GM19023 (cell line): ENCODE measurements around the gene NARS2.
"Not testable (repeated sequence)": the region's sequence is repeated elsewhere in the genome, so short reads cannot be mapped to it uniquely, and the experiment has no call there.

ENCODE experiments used
- ATAC-seq: cut with Tn5 transposase; IDR thresholded peaks from one replicate; pipeline ENCODE4 v1.9.1; 2021; ENCODE audit warnings: mild to moderate bottlenecking, moderate library complexity; ENCODE audit not compliant: unreplicated experiment

NARS2 gene

DNA sequence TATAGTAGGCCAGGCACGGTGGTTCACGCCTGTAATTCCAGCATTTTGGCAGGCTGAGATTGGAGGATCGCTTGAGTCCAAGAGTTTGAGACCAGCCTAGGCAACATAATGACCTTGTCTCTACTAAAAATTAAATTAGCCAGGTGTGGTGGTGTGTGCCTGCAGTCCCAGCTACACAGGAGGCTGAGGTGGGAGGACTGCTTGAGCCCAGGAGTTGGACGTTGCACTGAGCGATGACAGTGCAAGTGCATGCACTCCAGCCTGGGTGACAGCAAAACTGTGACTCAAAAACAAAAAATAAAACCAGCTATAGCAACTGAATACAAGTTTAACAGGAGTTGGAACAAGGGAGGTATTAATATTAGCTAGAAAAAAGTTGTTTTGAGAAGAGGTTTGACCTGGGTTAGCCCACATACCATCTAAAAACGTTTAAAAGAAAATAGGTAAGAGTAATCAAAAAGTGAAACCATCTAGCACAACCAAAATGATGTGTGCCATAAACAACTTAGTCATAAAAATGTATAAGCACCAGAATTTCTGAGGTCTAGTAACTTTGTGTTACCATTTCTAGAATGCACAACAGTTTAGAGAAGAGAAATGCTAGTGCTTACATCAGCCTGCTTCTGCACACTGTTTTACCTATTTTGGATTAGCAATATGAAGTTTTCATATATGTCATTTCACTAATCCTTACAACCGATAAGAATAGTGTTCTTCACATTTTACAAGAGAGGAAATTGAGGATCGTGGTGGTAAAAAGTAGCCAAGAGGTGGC lies 26.5 kb downstream of the NARS2 start:
- no peak for ATAC-seq

GRCh38 chr11:78542007-78542406 lies 32.7 kb downstream of the NARS2 start:
- ATAC-seq: no peak

GRCh38 chr11:78541537-78541936 lies 33.1 kb downstream of the NARS2 start:
- ATAC-seq: no peak

DNA sequence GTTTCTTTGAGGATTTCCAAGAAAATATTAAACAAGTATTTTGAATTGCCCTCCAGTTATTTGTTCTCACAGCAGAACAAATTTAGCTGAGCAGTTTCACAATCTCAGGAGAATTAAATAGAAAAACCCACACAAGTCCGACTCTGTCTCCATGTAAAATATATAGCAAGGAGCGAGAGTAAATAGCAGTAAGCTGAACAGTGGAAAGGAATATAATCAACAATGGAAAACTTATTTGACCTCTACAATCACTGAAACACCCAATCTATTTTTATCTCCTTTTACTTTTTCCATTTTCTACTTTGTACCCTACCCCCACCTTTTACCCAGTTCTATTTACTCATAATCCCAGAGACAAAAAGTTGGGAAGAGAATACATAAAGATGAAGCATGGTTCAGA lies 34.4 kb downstream of the NARS2 start:
- ATAC-seq: no peak

GRCh38 chr11:78539506-78539905 lies 35.2 kb downstream of the NARS2 start:
- ATAC-seq: no peak

DNA sequence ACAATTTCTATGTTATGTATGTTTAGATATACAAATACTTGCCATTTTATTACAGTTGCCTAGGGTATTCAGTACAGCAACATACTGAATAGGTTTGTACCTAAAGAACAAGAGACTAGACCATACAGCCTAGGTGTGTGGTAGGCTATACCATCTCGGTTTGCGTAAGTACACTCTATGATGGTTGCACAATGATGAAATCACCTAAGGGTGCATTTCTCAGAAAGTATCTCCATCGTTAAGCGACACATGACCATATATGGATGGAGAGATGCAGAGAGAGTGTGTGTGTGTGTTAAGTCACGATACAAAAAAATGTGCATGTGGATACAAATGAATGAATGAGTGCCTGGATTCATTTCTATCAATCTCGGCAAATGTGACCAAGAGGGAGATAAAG lies 37.7 kb downstream of the NARS2 start:
- ATAC-seq: no peak

GRCh38 chr11:78535920-78536319 lies 38.7 kb downstream of the NARS2 start:
- no peak for ATAC-seq

GRCh38 chr11:78535027-78535426 lies 39.6 kb downstream of the NARS2 start:
- no peak for ATAC-seq

- no peak for ATAC-seq
These were observed 41.3 kb downstream of the NARS2 start for GRCh38 chr11:78533399-78533798.

DNA sequence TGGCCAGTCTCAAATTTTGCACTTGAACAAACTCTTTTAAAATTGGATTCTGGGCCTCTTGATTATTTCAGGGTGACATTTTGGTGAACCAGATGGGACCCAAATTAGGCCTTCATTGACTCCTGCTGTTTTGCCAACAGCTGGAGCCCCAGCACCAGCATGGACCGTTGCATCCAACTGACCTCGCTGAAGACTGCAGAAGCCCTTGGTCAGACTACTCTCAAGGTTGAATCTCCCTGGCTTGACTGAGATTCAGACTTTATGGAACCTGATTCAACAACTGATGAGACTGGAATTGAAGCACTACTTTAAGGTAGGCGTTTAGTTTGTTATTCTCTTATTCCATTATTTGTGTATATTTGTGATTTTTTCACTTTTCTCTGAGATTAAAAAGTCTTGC lies 41.7 kb downstream of the NARS2 start:
- ATAC-seq: no peak

- no peak for ATAC-seq
These were observed 48.0 kb downstream of the NARS2 start for GRCh38 chr11:78526497-78527146.

DNA sequence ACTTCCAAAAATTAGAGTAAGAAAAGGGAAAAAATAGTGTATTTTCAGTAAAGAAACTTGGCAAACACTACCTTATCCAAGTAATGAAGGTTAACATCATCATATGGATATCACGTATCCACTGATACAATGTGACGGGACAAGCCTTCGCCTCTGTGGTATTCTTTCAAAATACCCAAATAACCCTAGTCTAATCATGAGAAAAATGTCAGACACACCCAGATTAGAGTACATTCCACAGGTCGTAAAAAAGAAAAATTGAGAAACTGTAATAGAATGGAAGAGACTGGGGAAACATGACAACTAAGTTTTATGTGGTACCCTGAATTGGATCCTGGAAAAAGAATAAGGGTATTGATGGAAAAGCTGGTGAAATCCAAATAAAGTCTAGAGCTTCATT lies 48.9 kb downstream of the NARS2 start:
- no peak for ATAC-seq

DNA sequence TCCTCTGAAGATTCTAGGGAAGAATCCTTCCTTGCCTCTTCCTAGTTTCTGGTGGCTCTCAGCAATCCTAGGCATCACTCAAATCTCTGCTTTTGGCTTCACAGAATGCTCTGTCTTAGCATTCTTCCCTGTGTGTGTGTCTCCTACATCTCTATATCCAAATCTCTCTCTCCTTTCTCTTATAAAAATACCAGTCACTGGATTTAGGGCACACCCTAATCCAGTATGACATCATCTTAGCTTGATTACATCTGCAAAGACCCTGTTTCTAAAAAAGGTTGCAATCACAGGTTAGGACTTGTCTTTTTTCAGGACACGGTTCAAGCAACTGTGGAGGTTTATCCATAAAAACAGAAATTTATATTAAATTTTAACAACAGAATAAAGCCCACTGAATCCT lies 54.4 kb downstream of the NARS2 start:
- ATAC-seq: no peak

GRCh38 chr11:78516281-78516680 lies 58.4 kb downstream of the NARS2 start:
- no peak for ATAC-seq

- ATAC-seq: no peak
These were observed 59.7 kb downstream of the NARS2 start for GRCh38 chr11:78514922-78515502.

- not testable (repeated sequence) for ATAC-seq
These were observed 61.6 kb downstream of the NARS2 start for GRCh38 chr11:78513085-78513484.

- ATAC-seq: no peak
These were observed 64.1 kb downstream of the NARS2 start for GRCh38 chr11:78510597-78510996.

DNA sequence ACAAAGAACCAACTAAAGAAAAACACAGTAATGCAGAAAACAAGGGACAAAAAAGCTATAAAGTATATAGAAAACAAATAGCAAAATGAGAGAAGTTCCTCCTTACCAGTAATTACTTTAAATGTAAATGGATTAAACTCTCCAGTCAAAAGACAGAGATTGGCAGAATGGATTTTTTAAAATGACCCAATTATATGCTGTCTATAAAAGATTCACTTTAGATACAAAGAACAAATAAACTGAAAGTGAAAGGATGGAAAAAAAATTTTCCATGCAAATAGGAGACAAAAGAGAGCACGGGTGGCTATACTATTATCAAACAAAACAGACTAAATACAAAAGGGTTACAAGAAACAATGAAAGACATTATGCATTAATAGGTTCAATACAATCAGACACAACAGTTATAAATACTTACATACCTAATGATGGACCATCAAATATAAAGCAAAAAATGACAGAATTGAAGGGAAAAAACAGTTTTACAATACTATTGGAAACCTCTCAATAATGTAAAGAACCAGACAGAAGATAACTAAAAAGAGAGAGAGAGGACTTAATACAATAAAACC lies 64.6 kb downstream of the NARS2 start:
- no peak for ATAC-seq

DNA sequence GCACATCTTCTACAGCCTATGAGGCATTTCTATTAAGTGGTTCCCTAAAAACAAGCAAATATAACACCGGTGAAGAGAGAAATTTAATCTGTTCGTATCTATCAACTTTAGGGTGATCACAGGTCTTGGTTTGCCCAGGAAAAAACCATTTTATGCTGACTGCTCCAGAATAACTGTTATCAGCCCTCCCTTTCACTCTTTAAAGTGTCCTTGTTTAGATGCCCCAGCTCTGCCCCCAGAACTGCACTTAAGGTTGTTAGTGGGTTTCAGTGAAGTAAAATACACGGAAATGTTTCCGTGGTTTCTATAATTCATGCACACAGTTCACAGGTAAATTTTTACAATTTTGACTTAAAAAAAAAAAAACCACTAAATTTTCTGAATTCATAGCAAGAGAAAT lies 70.0 kb downstream of the NARS2 start:
- ATAC-seq: no peak

- no peak for ATAC-seq
These were observed 70.5 kb downstream of the NARS2 start for GRCh38 chr11:78504181-78504580.

DNA sequence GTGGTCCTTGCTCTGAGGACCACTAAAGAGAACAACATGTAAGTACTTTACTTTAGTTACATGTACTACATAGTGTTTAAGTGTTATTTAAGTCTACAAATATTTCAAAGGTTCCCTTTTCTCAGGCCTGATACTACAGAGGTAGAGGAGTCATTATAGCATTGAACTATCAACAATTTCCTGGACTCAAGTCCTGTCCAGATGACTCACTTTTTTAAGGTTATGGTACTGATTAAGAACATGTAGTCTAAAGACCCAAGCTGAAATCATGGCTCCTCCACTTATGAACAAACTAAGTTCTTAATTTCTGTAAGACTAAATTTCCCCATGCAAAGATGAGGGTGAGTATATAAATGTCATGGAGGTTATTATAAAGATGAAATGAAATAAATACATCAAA lies 74.7 kb downstream of the NARS2 start:
- ATAC-seq: no peak

DNA sequence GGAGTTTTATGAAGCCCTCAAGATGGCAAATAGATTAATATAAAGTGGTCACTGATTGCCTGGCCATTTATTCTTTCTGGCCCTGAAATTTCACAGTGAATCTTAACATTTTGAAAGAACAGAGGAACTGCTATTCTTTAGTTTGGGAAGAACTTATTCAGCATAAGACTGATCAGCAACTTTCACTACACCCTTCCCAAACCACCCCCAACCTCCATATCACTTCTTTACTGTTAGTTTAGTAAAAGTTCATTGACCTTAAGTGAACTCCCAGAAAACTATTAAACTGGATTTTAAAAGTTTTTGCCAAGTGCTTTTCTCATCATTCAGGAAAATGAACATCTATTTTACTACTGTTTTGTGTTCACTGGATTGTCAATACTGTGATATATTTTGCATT lies 77.4 kb downstream of the NARS2 start:
- no peak for ATAC-seq
